HuH-7 (cell line): ENCODE measurements around the gene TMEM205.

Experiments used
- DNase-seq: peaks from one replicate; pipeline ENCODE4 v3.0.0; 2011; ENCODE audit warnings: low spot score

The TMEM205 gene

DNA sequence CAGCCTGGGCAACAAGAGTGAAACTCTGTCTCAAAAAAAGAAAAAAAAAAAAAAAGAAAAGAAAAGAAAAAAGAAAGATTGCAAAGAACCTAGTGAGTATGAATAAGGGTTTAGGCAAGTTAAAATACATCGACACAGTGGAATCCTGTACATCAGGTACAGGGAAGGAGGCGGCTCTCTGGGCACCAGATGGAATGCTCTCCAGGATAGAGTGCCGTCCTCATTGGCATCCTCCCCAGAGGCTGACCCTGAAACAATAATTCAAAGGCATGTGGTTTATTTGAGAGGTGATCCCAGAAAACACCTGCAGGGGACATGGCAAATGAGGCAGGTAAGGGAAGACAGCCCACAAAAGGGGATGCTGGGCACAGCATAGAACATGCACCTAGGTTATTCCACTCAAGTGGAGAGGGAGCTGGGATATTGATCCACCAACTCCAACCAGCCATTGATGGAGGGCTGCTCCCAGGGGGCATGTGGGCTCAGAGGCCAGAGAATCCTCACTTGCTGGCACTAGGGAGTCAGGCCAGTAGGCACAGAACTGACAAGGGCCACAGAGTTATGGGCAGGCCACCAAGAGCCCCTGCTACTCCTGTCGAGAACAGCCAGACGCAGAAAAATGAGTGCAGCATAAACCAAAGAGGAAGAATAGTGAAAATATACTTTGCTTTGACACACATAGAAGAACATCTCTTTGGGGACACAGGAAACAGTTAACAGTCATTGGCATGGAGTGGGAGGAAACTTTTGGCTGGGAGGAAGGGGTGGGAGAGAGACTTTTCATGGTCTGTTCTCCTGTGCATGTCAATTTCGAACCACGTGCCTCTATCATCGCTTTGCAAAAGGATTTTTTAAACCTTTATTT is 45.9 kb downstream of the TMEM205 start:
- no peak for DNase-seq

- DNase-seq, result no peak
These were observed 49.8 kb downstream of the TMEM205 start for GRCh38 chr19:11296264-11296663.

DNA sequence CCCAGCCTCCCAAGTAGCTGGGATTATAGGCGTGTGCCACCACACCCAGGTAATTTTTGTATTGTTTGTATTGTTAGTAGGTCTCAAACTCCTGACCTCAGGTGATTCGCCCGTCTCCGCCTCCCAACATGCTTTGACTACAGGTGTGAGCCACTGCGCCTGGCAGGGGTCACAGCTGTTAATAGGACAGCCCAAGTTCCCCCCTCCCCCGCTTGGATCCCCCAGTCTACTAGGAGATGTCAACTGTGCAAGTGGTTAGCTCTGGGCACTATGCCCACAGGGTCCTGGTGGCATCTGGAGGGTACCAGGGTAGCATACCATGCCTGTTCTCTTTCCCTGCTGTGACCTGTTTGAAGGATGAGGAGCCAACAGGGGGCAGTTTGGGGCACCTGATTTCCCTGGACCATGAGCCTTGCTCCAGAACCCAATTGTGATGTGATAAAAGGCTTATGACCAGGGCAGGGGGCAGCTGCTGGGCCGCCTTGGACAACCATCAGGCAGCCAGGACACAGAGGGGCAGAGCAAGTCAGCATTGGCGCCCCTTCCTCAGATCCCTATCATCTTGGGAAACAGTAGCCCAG is 50.3 kb downstream of the TMEM205 start, which contains the start of gene TSPAN16:
Gene TSPAN16, plus strand, starts transcription at position 496 of the 581 bp plus-strand sequence. CDS start 138 bp downstream, outside the sequence.
- no peak for DNase-seq

DNA sequence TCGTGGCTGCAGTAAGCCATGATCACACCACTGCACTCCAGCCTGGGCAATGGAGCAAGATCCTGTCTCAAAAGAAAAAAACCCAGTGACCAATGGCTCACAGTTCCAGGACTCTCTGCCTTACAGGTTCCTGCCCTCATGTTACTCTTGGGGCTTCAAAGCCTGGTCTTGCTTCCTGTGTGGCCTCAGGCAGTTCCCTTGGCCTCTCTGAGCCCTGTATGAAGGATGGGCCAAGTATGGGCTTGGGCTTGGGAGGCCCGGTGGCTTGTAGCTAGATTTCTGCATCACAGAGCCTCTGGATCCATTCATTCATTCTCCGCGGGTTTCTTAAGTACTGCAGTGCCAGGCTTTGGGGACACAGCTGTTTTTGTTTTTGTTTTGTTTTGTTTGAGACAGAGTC is 50.9 kb downstream of the TMEM205 start:
- DNase-seq, result no peak

GRCh38 chr19:11293433-11294389 is 52.4 kb downstream of the TMEM205 start:
- peak; percentile 83 for DNase-seq
